HL-60 (cell line): ENCODE data around the gene GYG1.

Experiments
- POLR2AphosphoS5 ChIP-seq: IDR thresholded peaks from 2 replicates; pipeline ENCODE4 v1.6.1; 2012; ENCODE audit warnings: low read depth
- TF ChIP-seq, protein P1 (sequence below): IDR thresholded peaks from 2 replicates; pipeline ENCODE4 v1.6.1; 2012; ENCODE audit warnings: low read depth; ENCODE audit not compliant: insufficient replicate concordance
- TF ChIP-seq, protein P2 (sequence below): IDR thresholded peaks from one replicate; pipeline ENCODE4 v1.5.1; 2011; ENCODE audit warnings: low read length, control low read depth, inconsistent platforms; ENCODE audit not compliant: insufficient read depth

DNA sequence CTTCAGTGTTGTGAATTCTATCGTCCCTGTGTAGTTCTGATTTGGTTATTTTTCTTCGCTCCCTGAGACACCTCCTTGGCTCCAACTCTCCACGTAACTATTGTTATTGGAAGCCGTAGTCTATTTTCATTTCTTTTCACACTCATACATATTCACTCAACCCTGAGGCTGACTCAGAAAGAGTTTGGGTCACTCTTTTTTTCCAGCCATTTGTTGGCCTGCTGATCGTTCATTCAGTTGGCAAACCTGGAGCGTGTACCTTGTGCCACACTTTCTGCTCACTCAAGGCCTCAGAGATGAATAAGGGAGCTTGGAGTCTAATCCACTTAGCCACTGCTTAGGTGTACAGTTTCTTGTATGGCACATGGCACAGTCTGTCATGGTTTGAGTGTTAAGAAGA, 22.4 kb downstream of the GYG1 start:
- TF ChIP-seq, protein P1, sequence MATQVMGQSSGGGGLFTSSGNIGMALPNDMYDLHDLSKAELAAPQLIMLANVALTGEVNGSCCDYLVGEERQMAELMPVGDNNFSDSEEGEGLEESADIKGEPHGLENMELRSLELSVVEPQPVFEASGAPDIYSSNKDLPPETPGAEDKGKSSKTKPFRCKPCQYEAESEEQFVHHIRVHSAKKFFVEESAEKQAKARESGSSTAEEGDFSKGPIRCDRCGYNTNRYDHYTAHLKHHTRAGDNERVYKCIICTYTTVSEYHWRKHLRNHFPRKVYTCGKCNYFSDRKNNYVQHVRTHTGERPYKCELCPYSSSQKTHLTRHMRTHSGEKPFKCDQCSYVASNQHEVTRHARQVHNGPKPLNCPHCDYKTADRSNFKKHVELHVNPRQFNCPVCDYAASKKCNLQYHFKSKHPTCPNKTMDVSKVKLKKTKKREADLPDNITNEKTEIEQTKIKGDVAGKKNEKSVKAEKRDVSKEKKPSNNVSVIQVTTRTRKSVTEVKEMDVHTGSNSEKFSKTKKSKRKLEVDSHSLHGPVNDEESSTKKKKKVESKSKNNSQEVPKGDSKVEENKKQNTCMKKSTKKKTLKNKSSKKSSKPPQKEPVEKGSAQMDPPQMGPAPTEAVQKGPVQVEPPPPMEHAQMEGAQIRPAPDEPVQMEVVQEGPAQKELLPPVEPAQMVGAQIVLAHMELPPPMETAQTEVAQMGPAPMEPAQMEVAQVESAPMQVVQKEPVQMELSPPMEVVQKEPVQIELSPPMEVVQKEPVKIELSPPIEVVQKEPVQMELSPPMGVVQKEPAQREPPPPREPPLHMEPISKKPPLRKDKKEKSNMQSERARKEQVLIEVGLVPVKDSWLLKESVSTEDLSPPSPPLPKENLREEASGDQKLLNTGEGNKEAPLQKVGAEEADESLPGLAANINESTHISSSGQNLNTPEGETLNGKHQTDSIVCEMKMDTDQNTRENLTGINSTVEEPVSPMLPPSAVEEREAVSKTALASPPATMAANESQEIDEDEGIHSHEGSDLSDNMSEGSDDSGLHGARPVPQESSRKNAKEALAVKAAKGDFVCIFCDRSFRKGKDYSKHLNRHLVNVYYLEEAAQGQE: no peak
- TF ChIP-seq, protein P2, sequence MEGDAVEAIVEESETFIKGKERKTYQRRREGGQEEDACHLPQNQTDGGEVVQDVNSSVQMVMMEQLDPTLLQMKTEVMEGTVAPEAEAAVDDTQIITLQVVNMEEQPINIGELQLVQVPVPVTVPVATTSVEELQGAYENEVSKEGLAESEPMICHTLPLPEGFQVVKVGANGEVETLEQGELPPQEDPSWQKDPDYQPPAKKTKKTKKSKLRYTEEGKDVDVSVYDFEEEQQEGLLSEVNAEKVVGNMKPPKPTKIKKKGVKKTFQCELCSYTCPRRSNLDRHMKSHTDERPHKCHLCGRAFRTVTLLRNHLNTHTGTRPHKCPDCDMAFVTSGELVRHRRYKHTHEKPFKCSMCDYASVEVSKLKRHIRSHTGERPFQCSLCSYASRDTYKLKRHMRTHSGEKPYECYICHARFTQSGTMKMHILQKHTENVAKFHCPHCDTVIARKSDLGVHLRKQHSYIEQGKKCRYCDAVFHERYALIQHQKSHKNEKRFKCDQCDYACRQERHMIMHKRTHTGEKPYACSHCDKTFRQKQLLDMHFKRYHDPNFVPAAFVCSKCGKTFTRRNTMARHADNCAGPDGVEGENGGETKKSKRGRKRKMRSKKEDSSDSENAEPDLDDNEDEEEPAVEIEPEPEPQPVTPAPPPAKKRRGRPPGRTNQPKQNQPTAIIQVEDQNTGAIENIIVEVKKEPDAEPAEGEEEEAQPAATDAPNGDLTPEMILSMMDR: no peak
- no peak for TF ChIP-seq POLR2AphosphoS5
